Fibroblast of the aortic adventitia (primary cell): ENCODE results near the gene PSRC1. TPM values are rescaled to one million over a fixed set of nuclear protein-coding genes. Genes with fewer than 3 reads are reported as not detected.

Experiments
- DNase-seq: peaks from one replicate; pipeline ENCODE4 v3.0.0-alpha.2; 2010; ENCODE audit warnings: low read depth
- H3K4me3 ChIP-seq: 2 replicates; pipeline ENCODE4 v1.5.1; 2011; ENCODE audit warnings: low read depth, mild to moderate bottlenecking, control low read depth, low read length, moderate library complexity
- total RNA-seq: library from RNA; depleted of rRNA; stranded (reverse); fragments of >200 nt; gene quantifications from 2 replicates; pipeline ENCODE4 v1.2.3, GENCODE V29; 2012; ENCODE audit warnings: low replicate concordance
- TF ChIP-seq, protein P1 (sequence below): IDR thresholded peaks from 2 replicates; pipeline ENCODE4 v1.5.1; 2011; ENCODE audit warnings: mild to moderate bottlenecking, low read length, control low read depth, inconsistent platforms; ENCODE audit not compliant: insufficient read depth

PSRC1 gene
- total RNA-seq, 1 donor: 19.0 TPM

- peak; percentile 33 for DNase-seq
- no peak overlapping the region for H3K4me3 ChIP-seq
Measured at GRCh38 chr1:109266965-109267364, 16.0 kb downstream of the PSRC1 start.

DNA sequence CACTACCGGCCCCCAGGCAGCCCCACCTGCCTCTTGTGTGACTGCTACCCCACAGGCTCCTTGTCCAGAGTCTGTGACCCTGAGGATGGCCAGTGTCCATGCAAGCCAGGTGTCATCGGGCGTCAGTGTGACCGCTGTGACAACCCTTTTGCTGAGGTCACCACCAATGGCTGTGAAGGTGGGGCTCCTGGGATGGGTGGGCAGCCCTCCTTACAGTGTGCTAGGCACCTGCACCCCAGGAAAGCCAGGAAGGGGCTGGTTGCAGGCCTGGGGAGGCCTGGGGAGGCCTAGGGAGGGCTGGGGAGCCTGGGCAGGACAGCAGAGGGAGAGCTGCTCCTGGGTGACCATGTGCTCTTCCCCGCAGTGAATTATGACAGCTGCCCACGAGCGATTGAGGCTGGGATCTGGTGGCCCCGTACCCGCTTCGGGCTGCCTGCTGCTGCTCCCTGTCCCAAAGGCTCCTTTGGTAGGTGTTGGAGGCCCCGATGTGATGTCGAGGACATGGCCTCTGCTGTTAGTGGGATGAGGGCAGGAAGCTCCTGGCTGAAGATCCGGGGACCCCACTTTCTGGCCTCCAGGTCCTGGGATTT lies 17.1 kb downstream of the PSRC1 start:
- H3K4me3 ChIP-seq: no peak overlapping the region
- TF ChIP-seq, protein P1, sequence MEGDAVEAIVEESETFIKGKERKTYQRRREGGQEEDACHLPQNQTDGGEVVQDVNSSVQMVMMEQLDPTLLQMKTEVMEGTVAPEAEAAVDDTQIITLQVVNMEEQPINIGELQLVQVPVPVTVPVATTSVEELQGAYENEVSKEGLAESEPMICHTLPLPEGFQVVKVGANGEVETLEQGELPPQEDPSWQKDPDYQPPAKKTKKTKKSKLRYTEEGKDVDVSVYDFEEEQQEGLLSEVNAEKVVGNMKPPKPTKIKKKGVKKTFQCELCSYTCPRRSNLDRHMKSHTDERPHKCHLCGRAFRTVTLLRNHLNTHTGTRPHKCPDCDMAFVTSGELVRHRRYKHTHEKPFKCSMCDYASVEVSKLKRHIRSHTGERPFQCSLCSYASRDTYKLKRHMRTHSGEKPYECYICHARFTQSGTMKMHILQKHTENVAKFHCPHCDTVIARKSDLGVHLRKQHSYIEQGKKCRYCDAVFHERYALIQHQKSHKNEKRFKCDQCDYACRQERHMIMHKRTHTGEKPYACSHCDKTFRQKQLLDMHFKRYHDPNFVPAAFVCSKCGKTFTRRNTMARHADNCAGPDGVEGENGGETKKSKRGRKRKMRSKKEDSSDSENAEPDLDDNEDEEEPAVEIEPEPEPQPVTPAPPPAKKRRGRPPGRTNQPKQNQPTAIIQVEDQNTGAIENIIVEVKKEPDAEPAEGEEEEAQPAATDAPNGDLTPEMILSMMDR: no peak
- no peak for DNase-seq

More at GRCh38 chr1:109266965-109267364, 16.0 kb downstream of the PSRC1 start:
- TF ChIP-seq, protein P1: no peak

- DNase-seq: no peak
- H3K4me3 ChIP-seq: no peak overlapping the region
- TF ChIP-seq, protein P1: no peak
Measured at GRCh38 chr1:109265016-109265415, 17.9 kb downstream of the PSRC1 start.

DNA sequence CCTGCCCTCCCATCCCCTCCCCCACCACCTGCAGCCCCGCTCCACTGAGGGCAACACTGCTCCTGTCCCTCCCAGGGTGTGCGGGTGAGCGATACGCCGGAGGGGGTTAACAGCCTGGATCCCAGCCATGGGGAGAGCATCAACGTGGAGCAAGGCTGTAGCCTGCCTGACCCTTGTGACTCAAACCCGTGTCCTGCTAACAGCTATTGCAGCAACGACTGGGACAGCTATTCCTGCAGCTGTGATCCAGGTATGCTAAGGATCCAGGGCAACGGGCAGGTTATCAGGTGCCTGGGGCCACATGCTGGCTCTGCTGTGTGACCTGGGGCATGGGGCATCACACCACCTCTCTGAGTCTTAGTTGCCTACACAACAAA lies 18.6 kb downstream of the PSRC1 start:
- TF ChIP-seq, protein P1: no peak
- no peak overlapping the region for H3K4me3 ChIP-seq
- DNase-seq: no peak

DNA sequence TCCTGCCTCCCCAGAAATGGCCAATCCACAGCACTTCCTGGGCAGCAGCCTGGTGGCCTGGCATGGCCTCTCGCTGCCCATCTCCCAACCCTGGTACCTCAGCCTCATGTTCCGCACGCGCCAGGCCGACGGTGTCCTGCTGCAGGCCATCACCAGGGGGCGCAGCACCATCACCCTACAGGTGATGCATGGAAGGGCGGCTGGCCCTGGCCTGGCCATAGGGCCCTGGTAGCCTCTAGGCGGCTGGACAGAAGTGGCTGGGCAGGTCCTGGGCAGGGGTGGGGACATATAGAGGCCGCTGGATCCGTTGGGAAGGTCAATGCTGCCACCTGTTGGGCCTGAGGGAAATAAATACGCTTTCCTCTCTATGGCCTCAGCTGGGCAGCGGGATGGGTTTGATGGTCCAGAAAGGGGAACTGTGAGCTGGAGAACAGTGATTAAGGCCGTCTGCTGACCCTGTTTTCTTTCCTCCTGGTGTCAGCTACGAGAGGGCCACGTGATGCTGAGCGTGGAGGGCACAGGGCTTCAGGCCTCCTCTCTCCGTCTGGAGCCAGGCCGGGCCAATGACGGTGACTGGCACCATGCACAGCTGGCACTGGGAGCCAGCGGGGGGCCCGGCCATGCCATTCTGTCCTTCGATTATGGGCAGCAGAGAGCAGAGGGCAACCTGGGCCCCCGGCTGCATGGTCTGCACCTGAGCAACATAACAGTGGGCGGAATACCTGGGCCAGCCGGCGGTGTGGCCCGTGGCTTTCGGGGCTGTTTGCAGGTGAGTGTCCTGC lies 19.2 kb downstream of the PSRC1 start:
- TF ChIP-seq, protein P1: peak; percentile 99
- peak; percentile 90 for DNase-seq
- no peak overlapping the region for H3K4me3 ChIP-seq

- DNase-seq: no peak
- no peak overlapping the region for H3K4me3 ChIP-seq
- TF ChIP-seq, protein P1: no peak
Measured at GRCh38 chr1:109263234-109263596, 19.7 kb downstream of the PSRC1 start.
